AG04450 (cell line): ENCODE results near the gene MUC6. TPM values are rescaled to one million over a fixed set of nuclear protein-coding genes. Genes with fewer than 3 reads are reported as not detected.

Source experiments
- CTCF ChIA-PET: fragments of 300-600, 350-600 bp; formaldehyde crosslinking; extraction: SDS; loops from one replicate; lab custom pipeline; 2022; ENCODE audit warnings: antibody characterized with exemption, inconsistent platforms; lab: Charles Lee
- POLR2A ChIA-PET: fragments of 350-600 bp; formaldehyde crosslinking; extraction: SDS; loops from one replicate; lab custom pipeline; 2021; ENCODE audit warnings: antibody characterized with exemption, inconsistent platforms; lab: Yijun Ruan, JAX
- DNase-seq: peaks from one replicate; pipeline ENCODE4 v3.0.0-alpha.2; 2011; ENCODE audit warnings: low read depth, low spot score
- H3K27ac ChIP-seq: one replicate; pipeline ENCODE4 v1.5.1; 2012; ENCODE audit warnings: low read depth, low read length, control low read depth
- H3K27me3 ChIP-seq: one replicate; pipeline ENCODE4 v1.6.0; 2012; ENCODE audit warnings: low read length; ENCODE audit not compliant: control insufficient read depth, insufficient read depth
- H3K4me3 ChIP-seq: 2 replicates; pipeline ENCODE4 v1.5.1; 2011; ENCODE audit warnings: mild to moderate bottlenecking, low read depth, low read length, control low read depth
- H3K9me3 ChIP-seq: 2 replicates; pipeline ENCODE4 v1.5.1; 2012; ENCODE audit warnings: low read length; ENCODE audit not compliant: control insufficient read depth, insufficient read depth
- CTCF ChIP-seq: IDR thresholded peaks from 2 replicates; pipeline ENCODE4 v1.5.1; 2011; ENCODE audit warnings: low read depth, low read length, control low read depth, inconsistent platforms
- polyA minus RNA-seq: library from RNA; depleted of rRNA, polyadenylated mRNA; stranded (reverse); fragments of >200 nt; gene quantifications from 2 replicates; pipeline ENCODE4 v1.2.3, GENCODE V29; 2011; rRNA and poly(A)+ RNA removed
- polyA plus RNA-seq: library from polyadenylated mRNA; depleted of rRNA; stranded (reverse); fragments of >200 nt; gene quantifications from 2 replicates; pipeline ENCODE4 v1.2.3, GENCODE V29; 2011; rRNA removed

Gene MUC6
- polyA plus RNA-seq: not detected in 2 replicates
- not detected in 2 replicates for polyA minus RNA-seq

GRCh38 chr11:1036303-1036923, at the start of gene MUC6:
TSS of gene MUC6 (minus strand) at chr11:1036718. CDS start at chr11:1036655, 63 bp downstream.
- TF ChIP-seq CTCF: no peak
- ChIA-PET POLR2A (no interaction called here), CTCF (no interaction called here)
- Histone ChIP-seq H3K4me3 (no peak within 1 kb of the TSS), H3K27ac (no peak within 1 kb of the TSS), H3K9me3 (peaks cover 16% of the 10 kb centered on the region; the same call in 1 of the 2 replicates), H3K27me3 (no peaks in the 10 kb centered on the region)
- DNase-seq: no peak

- H3K9me3 ChIP-seq: peaks cover 90% of the 10 kb centered on the region
- TF ChIP-seq CTCF: no peak
- POLR2A ChIA-PET: no interaction called here
- DNase-seq: no peak
- H3K4me3 ChIP-seq: no peak overlapping the region
- no peaks in the 10 kb centered on the region for H3K27me3 ChIP-seq
- H3K27ac ChIP-seq: no peak overlapping the region
- CTCF ChIA-PET: no interaction called here
Measured at GRCh38 chr11:1085440-1086170, 49.1 kb upstream of the MUC6 start.

GRCh38 chr11:1084561-1085439, 48.3 kb upstream of the MUC6 start:
- POLR2A ChIA-PET: no interaction called here
- no peak overlapping the region for H3K27ac ChIP-seq
- no peak for TF ChIP-seq CTCF

GRCh38 chr11:1083621-1084551, 47.4 kb upstream of the MUC6 start:
- Histone ChIP-seq H3K27ac (no peak overlapping the region), H3K4me3 (no peak overlapping the region), H3K27me3 (no peaks in the 10 kb centered on the region), H3K9me3 (peaks cover 73% of the 10 kb centered on the region)
- DNase-seq: no peak
- CTCF ChIA-PET: no interaction called here
- TF ChIP-seq CTCF: no peak
- POLR2A ChIA-PET: no interaction called here

More at GRCh38 chr11:1084561-1085439, 48.3 kb upstream of the MUC6 start:
- no peak for DNase-seq
- no peak overlapping the region for H3K4me3 ChIP-seq
- H3K9me3 ChIP-seq: peaks cover 82% of the 10 kb centered on the region
- no peaks in the 10 kb centered on the region for H3K27me3 ChIP-seq
- CTCF ChIA-PET: no interaction called here
